Activated T-helper 9 cell treated with anti-CD3 and anti-CD28 coated beads, Interleukin-2, amount 50 U/mL, for 16 hours (primary cell): Measurements from ENCODE around the gene STAM.
A peak's percentile ranks its signal among the peaks of the same experiment; 100 is the strongest.

Source experiments
- DNase-seq: peaks from one replicate; pipeline ENCODE4 v3.0.0-alpha.2; 2020; ENCODE audit warnings: low read depth

The STAM gene

GRCh38 chr10:17731331-17732020 lies 87.5 kb downstream of the STAM start:
- DNase-seq: no peak

- no peak for DNase-seq
Observed at GRCh38 chr10:17733620-17734019, 89.7 kb downstream of the STAM start.

- no peak for DNase-seq
Observed at GRCh38 chr10:17734432-17735080, 90.6 kb downstream of the STAM start.

- no peak for DNase-seq
Observed at GRCh38 chr10:17735166-17735941, 91.4 kb downstream of the STAM start.

GRCh38 chr10:17736223-17736622 lies 92.3 kb downstream of the STAM start:
- no peak for DNase-seq

- no peak for DNase-seq
Observed at GRCh38 chr10:17737027-17737965, 93.3 kb downstream of the STAM start.

- no peak for DNase-seq
Observed at GRCh38 chr10:17740668-17741067, 96.7 kb downstream of the STAM start.

GRCh38 chr10:17742918-17743317 lies 99.0 kb downstream of the STAM start:
- DNase-seq: peak; percentile 47

GRCh38 chr10:17743437-17743836 lies 99.5 kb downstream of the STAM start:
- no peak for DNase-seq

- no peak for DNase-seq
Observed at GRCh38 chr10:17744341-17744861, 100.5 kb downstream of the STAM start.

GRCh38 chr10:17747883-17748550 lies 104.1 kb downstream of the STAM start:
- no peak for DNase-seq

GRCh38 chr10:17749890-17750289 lies 105.9 kb downstream of the STAM start:
- no peak for DNase-seq

- no peak for DNase-seq
Observed at GRCh38 chr10:17751781-17752445, 108.0 kb downstream of the STAM start, which contains the start of gene TMEM236. TSS of gene TMEM236 (plus strand) at chr10:17752201. CDS start at chr10:17752296, 95 bp downstream.

GRCh38 chr10:17756557-17757217 lies 112.7 kb downstream of the STAM start:
- no peak for DNase-seq

GRCh38 chr10:17758200-17758599 lies 114.2 kb downstream of the STAM start:
- DNase-seq: no peak

GRCh38 chr10:17758896-17759295 lies 114.9 kb downstream of the STAM start:
- no peak for DNase-seq

- no peak for DNase-seq
Observed at GRCh38 chr10:17764142-17764541, 120.2 kb downstream of the STAM start.

GRCh38 chr10:17765602-17766001 lies 121.7 kb downstream of the STAM start:
- no peak for DNase-seq
